Neural cell (in vitro differentiated cells): ENCODE data around the gene GPR161. TPM values are rescaled to one million over a fixed set of nuclear protein-coding genes. Genes with fewer than 3 reads are reported as not detected.

Experiments
- H2AFZ ChIP-seq: fragments of 200-600, 300-800 bp; sonication (generic), shearing (Covaris generic); 2 replicates; pipeline ENCODE4 v1.6.0; 2014; ENCODE audit warnings: low read depth, mild to moderate bottlenecking, antibody characterized with exemption, low read length, moderate library complexity
- H3F3A ChIP-seq: fragments of 200-600 bp; shearing (Covaris generic); 2 replicates; pipeline ENCODE4 v1.6.1; 2016; ENCODE audit warnings: mild to moderate bottlenecking, moderate library complexity, mixed read lengths, antibody characterized with exemption, low read length; ENCODE audit not compliant: insufficient read depth, poor library complexity, severe bottlenecking
- H3K27ac ChIP-seq: fragments of 200-600, 300-800 bp; sonication (generic), shearing (Covaris generic); 2 replicates; pipeline ENCODE4 v1.5.1; 2014; ENCODE audit warnings: mild to moderate bottlenecking, low read length, moderate library complexity
- H3K27me3 ChIP-seq: fragments of 300-800, 200-600 bp; sonication (generic), shearing (Covaris generic); 2 replicates; pipeline ENCODE4 v1.6.0; 2014; ENCODE audit warnings: mild to moderate bottlenecking, low read depth, low read length, moderate library complexity; ENCODE audit not compliant: insufficient read depth
- H3K36me3 ChIP-seq: fragments of 300-800, 200-600 bp; sonication (generic), shearing (Covaris generic); 2 replicates; pipeline ENCODE4 v1.5.1; 2014; ENCODE audit warnings: mild to moderate bottlenecking, antibody characterized with exemption, low read length, moderate library complexity; ENCODE audit not compliant: insufficient read depth
- H3K4me2 ChIP-seq: fragments of 300-800, 200-600 bp; sonication (generic), shearing (Covaris generic); 2 replicates; pipeline ENCODE4 v1.6.0; 2014; ENCODE audit warnings: mild to moderate bottlenecking, low read length
- H3K4me3 ChIP-seq: fragments of 300-800, 200-600 bp; sonication (generic), shearing (Covaris generic); 2 replicates; pipeline ENCODE4 v1.5.1; 2014; ENCODE audit warnings: mild to moderate bottlenecking, low read length, moderate library complexity
- H3K79me2 ChIP-seq: fragments of 200-600 bp; shearing (Covaris generic); replicated peaks from 2 replicates; pipeline ENCODE4 v1.6.0; 2014; ENCODE audit warnings: mild to moderate bottlenecking, low read length, moderate library complexity; ENCODE audit not compliant: insufficient read depth
- H3K9ac ChIP-seq: fragments of 300-800, 200-600 bp; sonication (generic), shearing (Covaris generic); 2 replicates; pipeline ENCODE4 v1.6.1; 2016; ENCODE audit warnings: mild to moderate bottlenecking, low read length, mixed read lengths
- H3K9me2 ChIP-seq: fragments of 200-600 bp; shearing (Covaris generic); 2 replicates; pipeline ENCODE4 v1.6.1; 2016; ENCODE audit warnings: mild to moderate bottlenecking, low read length, mixed read lengths; ENCODE audit not compliant: insufficient read depth
- H3K9me3 ChIP-seq: fragments of 200-600, 300-800 bp; sonication (generic), shearing (Covaris generic); 2 replicates; pipeline ENCODE4 v1.6.1; 2016; ENCODE audit warnings: mild to moderate bottlenecking, mixed run types, low read length, moderate library complexity, mixed read lengths
- H4K20me1 ChIP-seq: fragments of 200-600 bp; shearing (Covaris generic); 2 replicates; pipeline ENCODE4 v1.6.1; 2016; ENCODE audit warnings: mild to moderate bottlenecking, mixed run types; ENCODE audit not compliant: insufficient read depth
- CTCF ChIP-seq: fragments of 450-650 bp; IDR thresholded peaks from 2 replicates; pipeline ENCODE4 v1.5.1; 2014; ENCODE audit warnings: antibody characterized with exemption, mild to moderate bottlenecking, moderate library complexity; ENCODE audit not compliant: poor library complexity, severe bottlenecking
- EP300 ChIP-seq: fragments of 450-650 bp; conservative IDR thresholded peaks from 2 replicates; pipeline ENCODE4 v1.6.1; 2014; ENCODE audit warnings: antibody characterized with exemption, mild to moderate bottlenecking, moderate library complexity; ENCODE audit not compliant: poor library complexity, severe bottlenecking
- EZH2 ChIP-seq: fragments of 200-600, 300-800 bp; shearing (Covaris generic), sonication (generic); IDR thresholded peaks from 2 replicates; pipeline ENCODE4 v1.6.1; 2014; ENCODE audit warnings: antibody characterized with exemption, low read length, borderline replicate concordance, mild to moderate bottlenecking; ENCODE audit not compliant: insufficient read depth, poor library complexity, severe bottlenecking
- MXI1 ChIP-seq: fragments of 450-650 bp; conservative IDR thresholded peaks from 2 replicates; pipeline ENCODE4 v1.6.1; 2014; ENCODE audit warnings: antibody characterized with exemption, mild to moderate bottlenecking; ENCODE audit not compliant: poor library complexity, severe bottlenecking
- POLR2AphosphoS5 ChIP-seq: IDR thresholded peaks from 2 replicates; pipeline ENCODE4 v1.6.1; 2012
- RAD21 ChIP-seq: fragments of 450-650 bp; conservative IDR thresholded peaks from 2 replicates; pipeline ENCODE4 v1.6.1; 2014; ENCODE audit warnings: antibody characterized with exemption, mild to moderate bottlenecking, moderate library complexity
- REST ChIP-seq: IDR thresholded peaks from 2 replicates; pipeline ENCODE4 v1.6.1; 2012; ENCODE audit warnings: borderline replicate concordance
- SMC3 ChIP-seq: fragments of 450-650 bp; conservative IDR thresholded peaks from 2 replicates; pipeline ENCODE4 v1.6.1; 2014; ENCODE audit warnings: antibody characterized with exemption, mild to moderate bottlenecking, moderate library complexity; ENCODE audit not compliant: poor library complexity
- TAF1 ChIP-seq: IDR thresholded peaks from 2 replicates; pipeline ENCODE4 v1.6.1; 2012; ENCODE audit warnings: low read depth
- polyA plus RNA-seq: library from polyadenylated mRNA; depleted of rRNA; stranded (reverse); fragments of >200 nt; gene quantifications from 2 replicates; pipeline ENCODE4 v1.2.3, GENCODE V29; 2014

The GPR161 gene
- polyA plus RNA-seq, 1 donor from 2014 or later: 39.0 TPM

- Histone ChIP-seq H3K36me3 (no peaks in the 10 kb centered on the region), H2AFZ (no peak overlapping the region), H3K9ac (no peak overlapping the region), H3F3A (no peaks in the 10 kb centered on the region), H3K27ac (no peak overlapping the region), H3K9me2 (no peaks in the 10 kb centered on the region), H3K27me3 (no peaks in the 10 kb centered on the region), H3K79me2 (no peaks in the 10 kb centered on the region), H3K4me3 (no peak overlapping the region), H3K9me3 (no peaks in the 10 kb centered on the region), H3K4me2 (no peak overlapping the region), H4K20me1 (no peaks in the 10 kb centered on the region)
- TF ChIP-seq REST (no peak), MXI1 (no peak), EP300 (no peak), RAD21 (no peak), EZH2 (no peak), POLR2AphosphoS5 (no peak), TAF1 (no peak), SMC3 (no peak), CTCF (no peak)
Measured at GRCh38 chr1:168083456-168084325, 53.0 kb downstream of the GPR161 start.

GRCh38 chr1:168082008-168082876, 54.5 kb downstream of the GPR161 start:
- H3K9ac ChIP-seq: no peak overlapping the region
- H4K20me1 ChIP-seq: no peaks in the 10 kb centered on the region
- H3K9me3 ChIP-seq: no peaks in the 10 kb centered on the region
- no peaks in the 10 kb centered on the region for H3K27me3 ChIP-seq
- H3K4me2 ChIP-seq: no peak overlapping the region
- H3K79me2 ChIP-seq: no peaks in the 10 kb centered on the region
- no peaks in the 10 kb centered on the region for H3F3A ChIP-seq
- no peak overlapping the region for H3K4me3 ChIP-seq
- H2AFZ ChIP-seq: no peak overlapping the region
- H3K36me3 ChIP-seq: no peaks in the 10 kb centered on the region
- TF ChIP-seq EP300 (no peak), MXI1 (no peak), SMC3 (peak; percentile 72), REST (no peak), CTCF (peak; percentile 80), TAF1 (no peak), EZH2 (no peak), RAD21 (peak; percentile 72), POLR2AphosphoS5 (no peak)
- no peak overlapping the region for H3K27ac ChIP-seq
- no peaks in the 10 kb centered on the region for H3K9me2 ChIP-seq
